ENCODE results near the gene C17orf113.
A peak's percentile ranks its signal among the peaks of the same experiment; 100 is the strongest.
"Not testable (repeated sequence)": the region's sequence is repeated elsewhere in the genome, so short reads cannot be mapped to it uniquely, and the experiment has no call there.

The C17orf113 gene

GRCh38 chr17:42041619-42042018 is 8.8 kb downstream of the C17orf113 start:
- no peak for DNase-seq

- DNase-seq, result no peak
Observed at GRCh38 chr17:42040818-42041217, 9.6 kb downstream of the C17orf113 start.

DNA sequence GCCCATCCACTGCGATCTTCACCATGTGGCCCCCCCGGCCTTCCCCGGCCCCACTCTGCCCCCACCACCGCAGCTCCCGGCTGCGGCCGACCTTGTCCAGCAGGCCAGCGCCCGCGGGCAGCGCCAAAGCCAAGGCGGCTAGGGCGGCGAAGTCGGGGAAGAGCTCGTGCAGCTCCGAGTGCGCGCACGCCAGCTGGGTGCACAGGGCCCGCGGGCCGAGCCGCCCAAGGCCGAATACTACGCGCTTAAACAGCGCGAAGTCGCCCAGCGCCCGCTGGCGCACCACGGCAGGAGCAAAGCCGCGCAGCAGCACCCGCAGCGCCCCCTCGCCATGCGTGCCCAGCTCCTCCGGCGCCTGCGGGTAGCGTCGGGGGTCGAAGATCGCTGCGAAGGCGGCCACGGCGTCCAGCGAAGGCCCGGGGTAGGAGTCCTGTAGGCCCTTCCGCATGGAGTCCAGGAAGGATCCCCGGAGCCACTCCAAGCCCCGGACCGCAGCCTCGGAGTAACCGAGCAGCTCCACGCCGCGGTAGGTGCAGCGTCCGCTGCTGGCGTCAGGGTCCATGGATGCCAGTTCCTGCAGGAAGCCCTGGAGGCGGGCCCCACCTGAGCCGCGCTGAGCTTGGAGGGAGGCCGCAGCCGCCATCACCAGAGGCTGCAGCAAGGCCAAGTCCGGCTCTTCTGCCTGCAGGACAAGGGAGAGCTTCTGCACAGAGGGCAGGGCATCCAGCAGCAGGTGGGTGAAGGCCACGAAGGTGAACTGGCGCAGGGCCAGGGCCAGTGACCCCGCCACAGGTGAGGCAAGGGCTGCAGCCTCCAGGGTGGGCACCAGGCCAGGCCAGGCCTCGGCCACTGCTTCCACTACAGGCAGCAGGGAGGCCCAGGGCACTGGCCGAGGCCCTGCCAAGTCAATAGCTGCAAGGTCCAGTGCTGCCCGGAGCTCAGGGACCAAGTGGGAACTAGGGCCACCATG is 10.3 kb downstream of the C17orf113 start:
- DNase-seq, result no peak

DNA sequence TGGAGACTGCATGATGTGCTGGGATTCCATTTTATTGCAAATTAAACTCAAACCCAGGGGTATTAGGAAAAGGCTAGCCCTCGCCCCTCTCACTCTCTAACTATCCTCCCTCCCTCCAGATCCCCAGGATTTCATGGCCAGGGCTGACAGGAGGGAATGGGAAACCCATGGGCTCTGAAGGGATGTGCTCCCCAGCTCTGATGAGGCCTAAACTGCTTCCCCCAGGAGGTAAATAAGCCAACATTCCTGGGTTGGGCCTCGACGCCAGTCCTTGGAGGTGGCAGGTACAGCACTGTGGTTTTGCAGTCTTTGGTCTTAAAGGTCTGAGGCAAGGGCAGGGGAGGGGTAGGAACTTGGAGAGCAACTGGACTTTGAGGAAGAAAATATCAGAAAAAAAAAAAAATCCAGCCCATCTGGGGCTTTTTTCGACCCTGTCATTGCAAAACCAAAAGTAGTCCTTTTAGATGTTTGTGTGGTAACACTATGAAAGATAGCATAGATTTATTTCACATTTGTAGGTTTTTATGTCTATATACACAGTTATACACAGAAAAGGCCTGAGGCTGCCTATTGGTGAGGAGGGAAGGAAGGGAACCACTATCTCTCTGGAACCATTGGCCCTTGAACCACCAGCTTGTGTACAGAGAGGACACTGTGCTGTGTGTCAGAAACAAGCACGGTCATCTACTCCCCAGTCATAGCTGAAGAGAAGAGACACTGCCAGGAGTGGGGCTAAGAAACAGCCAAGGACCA is 12.0 kb downstream of the C17orf113 start:
- DNase-seq, result no peak

DNA sequence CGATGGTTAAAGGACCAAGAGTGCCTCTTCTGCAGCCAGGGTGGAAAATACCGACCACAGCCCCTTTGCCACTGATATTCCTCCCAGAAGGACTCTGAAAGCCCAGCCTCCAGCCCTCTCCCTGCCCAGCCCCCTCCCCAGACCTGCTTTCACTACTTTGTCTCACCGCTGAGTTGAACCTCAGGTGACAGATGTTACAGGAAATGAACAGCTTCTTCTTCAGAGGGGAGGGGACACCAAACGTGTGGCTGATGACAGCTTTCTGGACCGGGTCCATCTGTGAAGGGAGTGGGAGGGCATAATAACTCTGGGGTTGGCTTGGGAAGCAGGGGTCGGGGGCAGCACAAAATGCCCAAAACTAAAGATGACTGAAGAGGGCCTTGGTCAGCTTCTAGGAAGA is 16.3 kb downstream of the C17orf113 start:
- DNase-seq, result no peak

GRCh38 chr17:42031584-42031983 is 18.8 kb downstream of the C17orf113 start:
- no peak for DNase-seq

- no peak for DNase-seq
Observed at GRCh38 chr17:42028791-42029127, 21.6 kb downstream of the C17orf113 start.

GRCh38 chr17:42027961-42028790 is 22.2 kb downstream of the C17orf113 start:
- DNase-seq, result no peak

DNA sequence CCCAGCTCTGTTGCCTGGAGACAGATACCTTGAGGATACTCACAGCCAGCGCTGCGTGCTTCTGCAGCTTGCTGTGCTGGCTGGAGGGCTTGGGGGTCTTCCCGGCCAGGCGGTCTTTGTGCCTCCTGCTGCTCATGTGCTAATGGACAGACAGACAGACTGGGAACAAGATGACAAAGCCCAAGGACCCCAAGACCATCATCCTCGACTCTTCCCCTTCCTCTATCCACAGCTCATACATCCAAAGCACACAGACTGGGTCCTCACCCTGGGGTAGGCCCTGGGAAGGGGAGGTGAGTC is 22.9 kb downstream of the C17orf113 start:
- no peak for DNase-seq

GRCh38 chr17:42026857-42027589 is 23.4 kb downstream of the C17orf113 start:
- DNase-seq, result peak; percentile 57

- DNase-seq, result no peak
Observed at GRCh38 chr17:42025936-42026335, 24.5 kb downstream of the C17orf113 start.

DNA sequence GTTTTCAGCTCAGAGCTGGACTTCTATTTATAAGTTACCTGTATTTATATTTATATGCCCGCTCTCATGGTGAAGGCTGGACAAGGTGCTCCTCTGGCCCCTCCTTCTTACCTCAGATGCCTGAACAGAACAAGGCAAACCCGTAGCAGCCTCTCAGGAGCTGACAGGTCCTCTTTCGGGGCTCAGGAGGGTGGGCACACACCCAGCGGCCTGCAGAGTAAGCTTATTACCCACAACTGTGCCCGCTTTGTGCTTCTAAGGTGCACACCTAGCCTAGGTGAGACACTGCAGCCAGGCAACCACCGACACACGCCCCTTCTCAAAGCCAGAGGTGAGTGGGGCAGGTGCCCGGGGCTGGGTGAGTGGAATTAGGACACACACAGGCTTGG is 25.2 kb downstream of the C17orf113 start:
- no peak for DNase-seq

DNA sequence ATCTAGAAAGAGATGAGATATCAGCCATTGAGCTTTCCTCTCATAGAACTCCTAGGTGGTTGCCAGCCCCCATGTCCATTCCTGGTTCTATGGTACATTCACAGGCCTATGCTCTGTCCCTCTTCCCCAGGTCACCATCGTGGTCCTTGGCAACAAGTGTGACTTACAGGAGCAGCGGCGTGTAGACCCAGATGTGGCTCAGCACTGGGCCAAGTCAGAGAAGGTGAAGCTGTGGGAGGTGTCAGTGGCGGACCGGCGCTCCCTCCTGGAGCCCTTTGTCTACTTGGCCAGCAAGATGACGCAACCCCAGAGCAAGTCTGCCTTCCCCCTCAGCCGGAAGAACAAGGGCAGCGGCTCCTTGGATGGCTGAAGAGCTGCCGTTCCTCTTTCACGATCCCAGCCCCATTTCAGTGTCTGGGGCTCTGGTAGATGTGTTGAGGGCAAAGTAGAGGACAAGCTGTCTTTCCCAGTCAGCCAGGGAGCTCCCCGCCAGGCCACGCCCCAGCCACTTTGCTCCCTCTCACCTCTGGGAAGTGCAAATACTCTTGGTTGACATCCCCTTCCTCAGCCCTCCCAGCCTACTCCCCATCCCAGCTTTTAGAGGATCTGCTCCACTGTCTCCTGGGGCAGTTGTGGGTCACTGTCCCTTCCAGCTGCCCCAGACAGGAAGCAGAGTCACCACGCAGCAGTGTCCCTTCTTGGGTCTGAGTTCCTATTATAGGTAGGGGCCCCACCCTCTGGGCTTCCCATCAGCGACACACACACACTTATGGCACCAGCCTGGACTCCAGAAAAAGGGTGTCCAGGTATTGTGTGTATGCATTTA is 26.7 kb downstream of the C17orf113 start:
- no peak for DNase-seq

GRCh38 chr17:42020845-42021244 is 29.6 kb downstream of the C17orf113 start:
- DNase-seq, result not testable (repeated sequence)

GRCh38 chr17:42019509-42020404 is 30.6 kb downstream of the C17orf113 start, which contains the start of gene NKIRAS2:
TSS of gene NKIRAS2 (plus strand) at chr17:42020090. CDS start at chr17:42021578, 1,488 bp downstream.
- DNase-seq, result peak; percentile 95

GRCh38 chr17:42018988-42019387 is 31.4 kb downstream of the C17orf113 start:
- no peak for DNase-seq

- DNase-seq, result no peak
Observed at GRCh38 chr17:42018339-42018738, 32.1 kb downstream of the C17orf113 start.

DNA sequence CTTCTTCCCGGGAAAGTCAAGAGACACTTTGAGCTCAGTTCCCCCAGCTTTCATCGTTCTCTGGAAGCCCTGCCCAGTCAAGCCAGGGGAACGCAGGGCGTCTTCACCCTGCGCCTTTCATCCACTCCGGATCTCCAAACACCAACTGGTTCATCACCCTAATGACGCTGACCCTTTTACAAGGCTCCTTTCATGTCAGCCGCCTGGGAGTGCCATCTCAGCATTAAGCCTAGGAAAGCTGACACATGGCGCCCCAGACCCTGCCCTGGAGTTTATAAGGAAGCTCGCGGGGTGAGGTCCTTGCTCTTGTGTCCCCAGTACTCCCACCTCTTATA is 32.6 kb downstream of the C17orf113 start:
- peak; percentile 44 for DNase-seq

DNA sequence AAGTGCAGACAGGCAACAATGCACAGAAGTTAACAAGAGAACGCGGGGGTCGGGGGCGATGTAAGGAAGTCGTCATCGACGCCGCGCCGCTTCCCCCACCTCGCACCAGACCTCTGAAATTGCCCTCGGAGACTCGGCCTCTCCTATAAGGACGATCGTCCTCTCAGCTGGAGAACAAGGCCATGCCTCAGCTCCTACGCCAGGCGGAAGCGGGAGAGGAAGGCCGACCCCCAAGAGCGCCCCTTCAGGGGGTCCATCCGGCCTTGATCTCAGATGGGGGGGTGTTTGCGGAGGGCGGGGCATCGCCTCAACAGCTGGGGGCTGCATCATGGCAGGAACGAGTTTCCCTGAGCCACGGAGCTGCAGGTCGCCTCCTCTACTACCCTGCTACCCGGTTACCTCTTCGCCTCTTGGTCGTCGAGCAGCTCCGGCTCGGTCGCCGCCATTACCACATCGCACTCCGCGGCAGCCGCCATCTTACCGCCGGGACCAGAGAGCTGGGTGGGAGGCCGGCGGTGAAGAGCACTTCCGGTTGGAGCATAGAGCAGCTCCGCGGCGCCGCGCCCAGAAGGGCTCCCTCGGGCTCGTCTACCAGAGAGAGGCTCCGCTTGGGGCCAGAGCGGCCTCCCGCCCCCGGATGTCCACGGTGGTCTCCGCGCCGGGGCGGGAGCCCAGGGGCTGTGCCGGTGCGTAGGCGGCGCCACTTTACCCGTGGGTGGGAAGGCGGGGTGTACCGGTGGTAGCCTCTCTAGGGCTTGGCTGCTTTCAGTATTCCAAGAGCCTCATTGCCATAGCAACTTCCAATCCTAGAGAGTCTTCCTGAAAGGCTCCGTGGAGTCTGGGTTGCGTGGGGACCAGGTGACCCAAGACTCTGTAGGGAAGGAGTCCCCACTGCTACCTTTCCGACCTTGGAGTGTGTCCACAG is 33.2 kb downstream of the C17orf113 start, which contains the start of gene DNAJC7:
Gene DNAJC7 (minus strand): TSS at position 499 of the 925 bp plus-strand sequence. CDS start 23 bp downstream, at position 476.
- peak; percentile 96 for DNase-seq
